Type B pancreatic cell (in vitro differentiated cells): ENCODE results near the gene MSRB3. TPM values are rescaled to one million over a fixed set of nuclear protein-coding genes. Genes with fewer than 3 reads are reported as not detected.

ENCODE experiments used
- DNase-seq: peaks from one replicate; pipeline ENCODE4 v3.0.0; 2021; ENCODE audit warnings: mixed read lengths; ENCODE audit not compliant: unreplicated experiment; ENCODE audit errors: extremely low spot score
- H3K27ac Mint-ChIP-seq: 2 replicates; pipeline ENCODE4 v1.8.0; 2021; ENCODE audit warnings: mild to moderate bottlenecking, mixed read lengths
- H3K27me3 Mint-ChIP-seq: 2 replicates; pipeline ENCODE4 v1.8.0; 2021; ENCODE audit warnings: mixed read lengths
- H3K36me3 Mint-ChIP-seq: 2 replicates; pipeline ENCODE4 v1.8.0; 2021; ENCODE audit warnings: mixed read lengths
- H3K4me1 Mint-ChIP-seq: one replicate; pipeline ENCODE4 v1.8.0; 2021; ENCODE audit warnings: mixed read lengths; ENCODE audit not compliant: unreplicated experiment
- H3K4me3 Mint-ChIP-seq: 2 replicates; pipeline ENCODE4 v1.8.0; 2021; ENCODE audit warnings: mild to moderate bottlenecking, mixed read lengths
- H3K9me3 Mint-ChIP-seq: 2 replicates; pipeline ENCODE4 v1.8.0; 2021; ENCODE audit warnings: mixed read lengths
- CTCF ChIP-seq: fragments of 200-600 bp; sonication (generic); conservative IDR thresholded peaks from 2 replicates; pipeline ENCODE4 v1.5.0; 2021; ENCODE audit warnings: antibody characterized with exemption, mild to moderate bottlenecking
- total RNA-seq: library from RNA; stranded (reverse); gene quantifications from 2 replicates; pipeline ENCODE4 v1.2.1, GENCODE V29; 2021; ENCODE audit warnings: low replicate concordance

MSRB3 gene
- total RNA-seq, 1 donor from 2014 or later = 12.8 TPM

GRCh38 chr12:65434737-65435136 is 156.3 kb downstream of the MSRB3 start:
- no peaks in the 10 kb centered on the region for H3K27me3 Mint-ChIP-seq
- H3K36me3 Mint-ChIP-seq = peaks cover 5% of the 10 kb centered on the region
- TF ChIP-seq CTCF = no peak
- peaks cover 24% of the 10 kb centered on the region for H3K4me1 Mint-ChIP-seq
- no peak for DNase-seq
- H3K4me3 Mint-ChIP-seq = no peak overlapping the region
- H3K27ac Mint-ChIP-seq = no peak overlapping the region
- H3K9me3 Mint-ChIP-seq = peaks cover 11% of the 10 kb centered on the region

- H3K36me3 Mint-ChIP-seq = peaks cover 5% of the 10 kb centered on the region
- H3K4me3 Mint-ChIP-seq = no peak overlapping the region
- no peak for DNase-seq
- H3K27me3 Mint-ChIP-seq = no peaks in the 10 kb centered on the region
- peaks cover 27% of the 10 kb centered on the region for H3K4me1 Mint-ChIP-seq
- H3K27ac Mint-ChIP-seq = no peak overlapping the region
- peaks cover 8% of the 10 kb centered on the region for H3K9me3 Mint-ChIP-seq
- no peak for TF ChIP-seq CTCF
Observed at GRCh38 chr12:65443038-65443437, 164.6 kb downstream of the MSRB3 start.

DNA sequence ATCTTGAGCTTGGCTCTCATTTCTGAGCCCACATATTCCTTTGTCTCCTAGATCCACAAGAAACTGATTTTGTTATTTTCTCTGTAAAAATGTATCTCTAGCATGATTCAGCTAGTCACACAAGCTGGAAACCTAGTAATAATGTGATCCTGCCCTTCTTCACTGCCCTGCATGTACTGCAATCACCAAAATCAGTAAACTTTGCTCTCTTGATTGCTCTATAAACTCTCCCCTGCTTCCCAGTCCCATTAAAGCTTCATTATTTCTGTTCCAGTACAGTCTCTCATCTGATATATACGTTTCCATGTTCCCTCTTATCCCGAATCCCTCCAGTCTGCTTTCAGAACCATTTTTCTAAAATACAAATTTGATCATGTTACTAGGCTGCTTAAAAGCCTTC is 166.5 kb downstream of the MSRB3 start:
- Mint-ChIP-seq H3K36me3 (no peaks in the 10 kb centered on the region), H3K4me1 (peaks cover 33% of the 10 kb centered on the region), H3K9me3 (no peaks in the 10 kb centered on the region), H3K27ac (no peak overlapping the region), H3K27me3 (no peaks in the 10 kb centered on the region), H3K4me3 (no peak overlapping the region)
- DNase-seq = no peak
- no peak for TF ChIP-seq CTCF

DNA sequence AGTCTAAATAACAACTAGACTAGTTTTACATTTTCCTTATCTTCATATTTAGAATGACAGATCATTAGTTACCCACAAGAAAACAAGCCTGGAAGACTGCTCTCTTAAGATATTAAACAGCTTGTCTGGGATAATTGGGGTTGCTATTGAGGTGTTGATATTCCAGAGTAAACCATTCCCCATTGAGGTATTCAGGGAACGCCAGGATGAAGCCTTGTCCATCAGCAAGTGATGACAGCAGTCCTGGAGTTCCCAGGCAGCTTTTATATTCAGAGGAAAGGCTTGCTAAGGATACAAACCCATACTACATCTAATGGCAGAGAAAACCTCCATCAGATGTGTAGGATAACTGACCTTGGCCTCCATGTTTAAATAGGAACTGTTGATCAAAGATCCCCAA is 168.4 kb downstream of the MSRB3 start:
- peaks cover 52% of the 10 kb centered on the region for H3K4me1 Mint-ChIP-seq
- H3K27ac Mint-ChIP-seq = no peak overlapping the region
- no peaks in the 10 kb centered on the region for H3K9me3 Mint-ChIP-seq
- H3K27me3 Mint-ChIP-seq = no peaks in the 10 kb centered on the region
- no peaks in the 10 kb centered on the region for H3K36me3 Mint-ChIP-seq
- H3K4me3 Mint-ChIP-seq = no peak overlapping the region
- TF ChIP-seq CTCF = no peak
- DNase-seq = no peak

DNA sequence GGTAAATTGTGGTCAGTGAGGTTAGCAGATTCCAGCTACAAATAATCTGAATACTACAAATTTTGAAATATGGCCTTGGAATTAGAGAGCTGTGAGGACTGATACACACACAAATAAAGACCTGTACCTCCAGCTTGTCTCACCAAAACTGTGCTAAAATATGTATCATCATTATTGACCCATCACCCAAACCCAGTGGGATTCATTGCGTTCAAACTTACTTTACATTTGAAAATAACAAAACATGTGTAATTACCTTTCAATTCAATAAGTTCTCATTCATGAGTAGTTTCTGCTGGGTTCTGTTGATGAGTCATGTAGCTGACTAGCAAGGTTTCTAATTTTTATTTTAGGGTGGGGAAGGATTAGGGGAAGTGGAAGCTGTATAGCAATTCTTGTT is 170.9 kb downstream of the MSRB3 start:
- no peak overlapping the region for H3K27ac Mint-ChIP-seq
- DNase-seq = no peak
- no peak overlapping the region for H3K4me3 Mint-ChIP-seq
- H3K4me1 Mint-ChIP-seq = peaks cover 46% of the 10 kb centered on the region
- peaks cover 3% of the 10 kb centered on the region for H3K36me3 Mint-ChIP-seq
- TF ChIP-seq CTCF = no peak
- H3K9me3 Mint-ChIP-seq = no peaks in the 10 kb centered on the region
- H3K27me3 Mint-ChIP-seq = no peaks in the 10 kb centered on the region

GRCh38 chr12:65450625-65451024 is 172.1 kb downstream of the MSRB3 start:
- H3K27me3 Mint-ChIP-seq = no peaks in the 10 kb centered on the region
- H3K27ac Mint-ChIP-seq = no peak overlapping the region
- no peak for DNase-seq
- no peaks in the 10 kb centered on the region for H3K9me3 Mint-ChIP-seq
- peaks cover 3% of the 10 kb centered on the region for H3K36me3 Mint-ChIP-seq
- no peak overlapping the region for H3K4me3 Mint-ChIP-seq
- peaks cover 39% of the 10 kb centered on the region for H3K4me1 Mint-ChIP-seq
- TF ChIP-seq CTCF = no peak
